H1 (cell line): ENCODE measurements around the gene SHMT1. TPM values are rescaled to one million over a fixed set of nuclear protein-coding genes. Genes with fewer than 3 reads are reported as not detected.

Source experiments
- ATF3 ChIP-seq: IDR thresholded peaks from 2 replicates; pipeline ENCODE4 v1.6.1; 2011; ENCODE audit warnings: low read depth, mild to moderate bottlenecking, low read length; ENCODE audit not compliant: insufficient read depth
- CEBPB ChIP-seq: IDR thresholded peaks from 2 replicates; pipeline ENCODE4 v1.6.1; 2012; ENCODE audit warnings: low read depth, low read length
- CREB1 ChIP-seq: IDR thresholded peaks from 2 replicates; pipeline ENCODE4 v1.6.1; 2012; ENCODE audit warnings: inconsistent platforms
- E2F6 ChIP-seq: IDR thresholded peaks from 2 replicates; pipeline ENCODE4 v1.6.1; 2012; ENCODE audit warnings: inconsistent platforms
- EGR1 ChIP-seq: IDR thresholded peaks from 2 replicates; pipeline ENCODE4 v1.6.1; 2011; ENCODE audit warnings: low read depth, low read length, borderline replicate concordance
- SIN3A ChIP-seq, 2 experiments: IDR thresholded peaks in 1 of 2; conservative IDR thresholded peaks in 1 of 2; 2 replicates each; pipeline ENCODE4 v1.6.1; 2011 to 2012; ENCODE audit warnings: low read length in 2 of 2, improper control_type of control experiment in 1 of 2, low read depth in 1 of 2, mild to moderate bottlenecking in 1 of 2
- SIRT6 ChIP-seq: IDR thresholded peaks from one replicate; pipeline ENCODE4 v1.7.1; 2012; ENCODE audit warnings: low read length, inconsistent platforms
- SIX5 ChIP-seq: IDR thresholded peaks from 2 replicates; pipeline ENCODE4 v1.6.1; 2011; ENCODE audit warnings: mild to moderate bottlenecking, low read depth, low read length
- SP4 ChIP-seq: IDR thresholded peaks from 2 replicates; pipeline ENCODE4 v1.6.1; 2012; ENCODE audit warnings: low read length, inconsistent platforms
- SUZ12 ChIP-seq: fragments of 200-600 bp; sonication (generic); IDR thresholded peaks from 2 replicates; pipeline ENCODE4 v1.6.1; 2012; ENCODE audit warnings: mild to moderate bottlenecking, inconsistent platforms, low read length, moderate library complexity, mixed read lengths
- TAF1 ChIP-seq: IDR thresholded peaks from 2 replicates; pipeline ENCODE4 v1.6.1; 2011; ENCODE audit warnings: mild to moderate bottlenecking, low read depth, low read length
- USF2 ChIP-seq: IDR thresholded peaks from 2 replicates; pipeline ENCODE4 v1.6.1; 2011; ENCODE audit warnings: low read length, improper control_type of control experiment
- polyA plus RNA-seq, 7 experiments: library from polyadenylated mRNA; depleted of rRNA in 3 of 7; stranded (reverse) in 5 of 7; unstranded in 2 of 7; fragments of >200 nt in 5 of 7; fragments of 200-250 nt in 2 of 7; gene quantifications; 1 replicate in 5 of 7; 2 replicates in 1 of 7; 4 replicates in 1 of 7; pipeline versions ENCODE4 v1.2.1 to v1.2.3, GENCODE V29; 2011 to 2013; ENCODE audit warnings: missing spikeins in 2 of 7, mixed read lengths in 2 of 7
- total RNA-seq: library from RNA; stranded (reverse); fragmentation: NEBNext Ultra II Directional; extraction: Animal tissue kit (Norgen Biotek cat#: 25700); gene quantifications from 2 replicates; pipeline ENCODE4 v1.2.1, GENCODE V29; 2021

Gene SHMT1
- total and polyA plus RNA-seq, 2 of the 8 experiments (the other 6 are each of a cell fraction or from before 2014, with no cell fraction given), result 30.7 to 39.3 TPM

- TF ChIP-seq USF2 (peak; percentile 99), SIRT6 (no peak), SIX5 (peak; percentile 21; the same call in 1 of the 2 replicates), ATF3 (peak; percentile 96), CEBPB (no peak), TAF1 (peak; percentile 91), E2F6 (peak; percentile 85), SUZ12 (no peak), EGR1 (0 out of 2 replicates have a peak, but pooled peaks have one; percentile 70), SP4 (peak; percentile 96), SIN3A (conservative IDR thresholded peaks at IDR 0.05 in 1 of 2, IDR thresholded peaks at IDR 0.05 in 1 of 2; ENCODE audit: low read depth in 1 of 2, low read length in 2 of 2) (peak in 1 of 2 experiments; percentile 90; a peak in 2 of 4 replicates), CREB1 (peak; percentile 89)
Measured at GRCh38 chr17:18314731-18315561, 48.4 kb downstream of the SHMT1 start, which contains the start of the genes SMCR8 and TOP3A (continued).
